ENCODE measurements around the gene SLC38A11. TPM values are rescaled to one million over a fixed set of nuclear protein-coding genes. Genes with fewer than 3 reads are reported as not detected.

Gene SLC38A11
- total RNA-seq, 1 donor from 2014 or later = 0.48 TPM

DNA sequence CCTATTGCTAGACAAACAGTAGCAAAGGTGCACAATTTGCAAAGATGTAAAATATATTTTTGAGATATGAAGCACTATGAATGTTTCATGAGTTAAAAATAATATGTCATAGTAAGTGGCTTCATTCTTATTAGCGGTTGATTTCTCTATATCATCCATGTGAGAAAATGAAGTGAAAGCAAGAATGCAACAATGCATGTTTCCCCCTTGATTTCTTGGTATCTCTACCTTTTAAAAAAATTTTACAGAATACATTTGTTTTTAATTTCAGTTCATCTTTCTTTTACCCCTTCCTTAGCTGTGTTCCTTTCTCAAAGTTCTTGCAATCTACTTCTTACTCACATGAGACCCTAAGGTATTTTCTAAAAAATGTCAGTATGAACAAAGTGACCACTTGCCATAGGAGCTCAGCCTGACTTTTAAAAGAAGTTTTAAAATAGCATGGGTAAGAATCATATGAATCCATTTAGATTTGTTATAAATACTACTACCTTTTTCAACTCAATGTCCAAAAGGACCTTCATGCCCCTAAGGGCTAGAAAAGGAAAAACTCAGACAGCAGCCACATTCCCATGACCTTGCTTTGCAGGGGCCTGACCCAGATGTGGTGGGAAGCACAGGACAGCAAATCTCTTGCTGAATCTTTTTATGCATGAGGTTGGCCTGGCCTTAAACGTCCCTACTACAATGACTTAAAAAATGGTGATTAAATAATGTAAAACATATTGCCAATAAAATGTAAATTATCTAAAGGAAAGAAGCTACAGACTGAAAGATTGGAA lies 14.8 kb upstream of the SLC38A11 start:
- no peak for ATAC-seq

DNA sequence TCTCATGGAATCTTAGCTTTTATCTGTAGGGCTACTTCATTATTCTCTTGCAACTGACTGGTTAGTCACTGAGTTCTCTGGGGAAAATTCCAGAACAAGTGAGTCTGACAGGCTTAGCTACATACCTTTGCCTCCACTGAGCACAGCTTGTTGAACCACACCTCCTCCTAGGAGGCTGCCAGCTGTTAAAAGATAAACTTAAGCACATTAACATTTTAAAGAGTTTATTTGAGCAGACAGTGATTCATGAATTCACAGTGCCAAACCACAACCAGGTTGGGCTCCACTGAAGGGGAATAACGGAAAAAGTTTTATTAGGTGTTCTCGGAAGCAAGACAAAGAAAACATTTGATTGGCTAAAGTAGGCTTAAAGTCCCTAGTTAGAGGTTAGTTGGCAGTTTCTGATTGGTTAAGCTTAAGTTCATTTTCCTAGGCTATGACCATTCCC lies 12.5 kb upstream of the SLC38A11 start:
- ATAC-seq = peak; percentile 99

DNA sequence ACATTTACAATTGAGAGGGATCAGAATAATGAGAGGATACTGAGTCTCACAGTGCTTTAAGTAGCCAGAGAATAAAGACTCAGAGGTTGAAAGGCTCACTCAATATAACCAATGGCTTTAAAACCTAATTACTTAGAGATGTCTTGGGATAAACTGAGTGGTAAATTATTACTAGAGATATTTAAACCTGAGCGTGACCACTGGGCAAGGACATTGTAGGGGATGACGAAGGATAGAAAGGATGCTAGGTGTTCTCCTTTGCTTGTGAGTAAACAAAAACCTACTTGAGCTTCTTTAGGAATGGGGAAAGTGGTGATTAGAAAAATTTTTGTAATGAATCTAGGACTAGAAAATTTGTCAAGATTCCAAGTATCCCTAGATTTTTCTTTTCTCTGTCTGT lies 12.0 kb upstream of the SLC38A11 start:
- ATAC-seq = no peak

DNA sequence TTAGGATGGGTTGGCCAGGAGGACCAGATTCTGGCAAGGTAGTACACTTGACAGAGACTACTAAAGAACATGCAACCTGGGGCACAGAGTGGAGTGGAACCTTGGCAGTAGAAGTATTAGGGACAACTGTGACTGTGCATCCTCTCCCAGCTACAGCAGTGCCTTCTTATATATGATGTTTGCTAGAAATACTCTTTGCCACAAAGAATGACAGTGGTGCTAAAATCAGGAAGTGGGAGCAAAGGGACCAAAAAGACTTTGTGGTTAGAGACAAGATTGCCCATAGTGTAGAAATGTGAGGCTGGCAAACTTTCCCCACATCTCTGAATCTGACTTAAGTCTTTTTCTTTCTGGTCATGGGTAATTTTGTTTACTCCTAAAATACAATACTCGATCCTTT lies 9.4 kb upstream of the SLC38A11 start:
- ATAC-seq = no peak

DNA sequence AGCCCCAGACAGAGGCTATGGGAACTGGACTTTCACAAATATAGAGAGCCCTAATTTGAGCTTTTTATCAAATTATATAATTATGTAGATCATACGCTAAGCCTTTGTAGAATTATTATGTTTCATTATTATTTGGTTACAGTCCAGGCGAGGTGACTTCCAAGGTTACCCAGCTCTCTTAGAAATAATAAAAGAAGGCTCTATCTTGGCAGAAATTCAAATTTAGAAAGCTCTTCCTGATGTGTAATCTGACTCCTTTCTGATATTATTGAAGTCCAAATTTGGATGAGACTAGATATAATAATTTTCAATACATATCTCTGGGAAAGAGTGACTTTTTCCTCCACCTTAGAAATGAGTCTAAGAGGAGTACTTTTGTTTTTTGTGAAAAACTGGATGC lies 4.8 kb upstream of the SLC38A11 start:
- ATAC-seq = no peak

DNA sequence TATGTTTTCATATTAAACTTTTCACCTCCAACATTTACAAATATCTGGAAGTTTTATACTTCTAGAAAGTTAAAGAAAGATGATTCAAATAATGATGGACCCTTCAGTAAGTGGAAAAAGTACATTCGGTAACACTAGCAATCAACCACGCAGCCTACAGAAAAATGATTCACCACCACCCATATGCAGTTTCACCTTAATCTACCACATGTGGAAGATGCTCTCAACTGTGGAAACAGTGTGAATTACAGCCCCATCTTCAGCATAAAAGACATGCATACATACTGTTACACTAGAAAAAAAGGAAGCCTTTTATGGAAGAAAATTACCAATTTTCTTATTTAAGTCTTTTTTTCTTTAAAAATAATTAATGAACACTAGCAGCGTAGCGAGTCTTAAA lies 1.1 kb downstream of the SLC38A11 start:
- ATAC-seq = no peak

DNA sequence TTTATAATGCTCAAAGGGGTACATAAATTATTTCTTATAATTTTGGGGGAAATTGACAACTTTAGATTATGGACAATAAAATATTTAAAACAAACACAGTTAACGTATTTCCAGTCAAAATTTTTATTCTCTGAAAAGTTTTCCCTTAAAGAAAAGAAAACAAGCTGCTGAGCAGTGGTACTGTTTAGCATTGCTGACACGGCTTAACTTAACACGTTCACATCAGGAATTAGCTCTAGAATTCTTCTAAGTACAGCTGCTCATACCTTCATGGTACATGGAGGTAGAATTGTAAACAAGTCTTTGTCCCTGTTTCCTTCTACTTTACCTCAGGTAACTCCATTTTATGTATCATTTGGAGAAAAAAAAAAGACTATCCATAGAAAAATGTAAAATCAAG lies 2.0 kb downstream of the SLC38A11 start:
- ATAC-seq = no peak

DNA sequence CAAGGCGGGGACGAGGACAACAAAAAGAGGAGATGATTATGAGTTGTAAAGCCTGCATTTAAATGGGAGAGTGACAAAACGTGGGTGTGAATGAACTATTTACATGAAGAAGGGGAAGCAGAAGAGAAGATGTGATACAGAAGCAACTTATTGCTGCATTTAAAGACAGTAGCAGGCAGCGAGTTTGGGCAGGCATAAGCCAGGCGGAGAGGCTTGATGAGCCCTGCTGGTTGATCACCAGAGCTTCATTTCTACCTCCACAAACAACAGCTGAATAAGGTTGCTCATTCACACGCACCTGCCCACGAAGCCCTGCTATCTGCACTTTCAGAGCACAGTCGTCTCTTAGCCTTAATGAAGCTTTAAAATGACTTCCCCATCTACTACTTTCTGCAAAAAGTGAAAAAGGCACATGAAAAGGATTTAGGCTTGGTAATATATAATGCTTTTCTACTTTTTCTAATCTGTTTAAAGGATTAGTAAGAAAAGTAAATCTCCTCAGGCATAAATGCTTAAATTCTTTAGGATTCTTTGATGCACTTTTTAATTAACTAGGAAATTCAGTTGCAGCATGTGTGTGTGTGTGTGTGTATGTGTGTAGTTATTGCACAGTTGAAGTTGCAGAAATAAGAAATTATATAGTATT lies 3.1 kb downstream of the SLC38A11 start:
- no peak for ATAC-seq

DNA sequence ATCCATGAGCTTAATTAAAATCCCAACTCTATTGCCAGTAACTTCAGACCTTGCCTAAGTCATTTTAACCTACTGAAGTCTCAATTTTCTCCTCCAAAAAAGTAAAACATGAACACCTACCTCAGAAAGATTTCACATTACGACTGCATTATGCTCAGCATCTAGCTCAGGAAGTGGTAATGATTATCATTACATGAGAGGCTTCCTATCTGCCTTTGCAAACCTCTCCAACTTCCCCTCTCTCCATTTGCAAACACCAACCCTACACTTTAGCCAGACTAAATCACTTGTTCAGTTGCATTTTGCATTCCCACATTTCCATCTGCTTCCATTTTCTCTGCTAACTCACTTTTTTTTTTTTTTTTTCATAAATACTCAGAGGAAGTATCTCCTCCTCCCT lies 6.8 kb downstream of the SLC38A11 start:
- no peak for ATAC-seq

DNA sequence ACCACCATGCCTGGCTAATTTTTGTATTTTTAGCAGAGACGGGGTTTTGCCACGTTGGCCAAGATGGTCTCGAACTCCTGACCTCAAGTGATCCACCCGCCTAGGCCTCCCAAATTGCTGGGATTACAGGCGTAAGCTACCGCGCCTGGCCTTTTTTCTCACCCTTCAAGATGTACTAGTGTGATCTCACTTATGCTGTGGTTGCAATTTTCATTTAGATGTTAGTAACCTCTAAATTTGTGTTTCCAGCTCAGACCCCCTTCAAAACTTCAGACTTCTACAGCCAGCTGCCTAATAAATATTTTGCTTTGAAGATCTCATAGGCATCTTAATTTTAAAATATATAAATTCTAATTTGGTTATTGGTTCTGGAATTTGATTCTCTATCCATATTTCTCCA lies 8.0 kb downstream of the SLC38A11 start:
- no peak for ATAC-seq

DNA sequence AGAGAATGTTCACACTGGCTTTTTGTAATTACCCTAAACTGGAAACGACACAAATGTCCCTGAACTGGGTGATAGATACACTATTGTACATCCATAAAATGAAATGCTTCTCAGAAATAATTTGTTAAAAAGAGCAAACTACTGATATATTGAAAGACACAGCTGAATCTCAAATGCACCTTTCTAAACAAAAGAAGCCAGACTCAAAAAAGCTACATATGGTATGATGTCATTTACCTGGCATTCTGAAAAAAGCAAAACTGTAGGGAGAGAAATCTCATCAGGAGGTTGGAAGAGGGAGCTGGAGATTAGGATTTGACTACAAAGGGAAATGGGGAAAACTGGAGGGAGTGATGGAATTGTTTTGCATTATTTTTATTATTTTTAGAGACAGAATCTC lies 12.0 kb downstream of the SLC38A11 start:
- no peak for ATAC-seq

DNA sequence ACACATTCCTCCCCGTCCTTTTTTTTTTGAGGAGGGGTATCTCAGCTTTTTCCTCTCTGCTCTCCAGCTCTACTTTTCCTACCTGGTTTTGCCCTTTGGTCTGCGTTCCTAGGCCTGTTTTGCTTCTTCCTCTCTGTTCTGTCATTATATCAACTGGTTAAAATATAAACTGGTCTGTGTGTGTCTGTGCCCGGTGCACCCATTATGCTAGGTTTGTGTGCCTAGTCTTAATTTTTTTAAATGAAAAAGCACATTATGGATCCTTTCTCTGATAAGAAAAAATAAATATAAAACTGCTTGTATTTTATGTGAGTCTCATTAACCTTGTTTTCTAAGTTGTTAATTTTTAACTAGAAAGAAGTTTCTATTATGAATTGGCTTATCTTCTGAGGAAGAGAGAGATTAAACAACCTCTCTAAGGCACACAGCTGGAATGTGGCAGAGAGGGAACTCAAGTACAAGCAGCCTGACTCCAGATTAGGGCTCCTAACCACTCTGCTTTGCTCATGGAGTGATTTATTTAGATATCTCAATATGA lies 17.4 kb downstream of the SLC38A11 start:
- ATAC-seq = no peak

DNA sequence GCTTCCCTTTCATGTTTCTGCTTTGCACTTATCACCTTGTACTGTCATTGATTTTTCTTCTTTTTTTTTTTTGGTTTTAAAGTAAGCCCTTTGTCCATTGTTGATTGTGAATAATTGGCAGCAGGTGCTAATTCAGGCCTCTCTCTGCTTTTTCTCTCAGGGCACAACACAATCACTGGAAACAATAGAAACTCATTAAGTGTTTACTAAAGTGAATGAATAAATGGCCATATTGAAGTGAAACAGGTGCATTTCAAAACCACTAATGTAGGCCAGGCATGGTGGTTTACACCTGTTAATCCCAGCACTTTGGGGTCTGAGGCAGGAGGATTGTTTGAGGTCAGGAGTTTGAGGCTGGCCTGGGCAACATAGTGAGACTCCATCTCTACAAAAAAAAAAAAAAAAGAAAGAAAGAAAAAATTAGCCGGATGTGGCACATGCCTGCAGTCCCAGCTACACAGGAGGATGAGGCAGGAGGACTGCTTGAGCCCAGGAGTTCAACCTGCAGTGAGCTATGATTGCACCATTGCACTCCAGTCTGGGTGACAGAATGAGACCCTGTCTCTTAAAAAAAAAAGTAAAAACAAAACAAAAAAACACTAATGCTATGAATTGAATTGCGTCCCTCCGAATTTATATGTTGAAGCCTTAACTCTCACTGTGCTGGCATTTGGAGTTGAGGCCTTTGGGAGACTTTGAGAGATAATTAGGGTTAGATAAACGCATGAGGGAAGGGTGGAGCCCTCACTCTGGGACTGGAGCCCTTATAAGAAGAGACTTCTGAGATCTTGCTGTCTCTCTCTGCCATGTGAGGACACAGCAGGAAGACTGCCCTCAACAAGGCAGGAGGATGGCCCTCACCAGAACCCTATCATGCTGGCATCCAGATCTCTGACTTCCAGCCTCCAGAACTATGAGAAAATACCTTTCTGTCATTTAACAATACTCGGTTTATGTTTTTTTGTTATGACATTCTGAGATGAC lies 19.9 kb downstream of the SLC38A11 start:
- no peak for ATAC-seq

DNA sequence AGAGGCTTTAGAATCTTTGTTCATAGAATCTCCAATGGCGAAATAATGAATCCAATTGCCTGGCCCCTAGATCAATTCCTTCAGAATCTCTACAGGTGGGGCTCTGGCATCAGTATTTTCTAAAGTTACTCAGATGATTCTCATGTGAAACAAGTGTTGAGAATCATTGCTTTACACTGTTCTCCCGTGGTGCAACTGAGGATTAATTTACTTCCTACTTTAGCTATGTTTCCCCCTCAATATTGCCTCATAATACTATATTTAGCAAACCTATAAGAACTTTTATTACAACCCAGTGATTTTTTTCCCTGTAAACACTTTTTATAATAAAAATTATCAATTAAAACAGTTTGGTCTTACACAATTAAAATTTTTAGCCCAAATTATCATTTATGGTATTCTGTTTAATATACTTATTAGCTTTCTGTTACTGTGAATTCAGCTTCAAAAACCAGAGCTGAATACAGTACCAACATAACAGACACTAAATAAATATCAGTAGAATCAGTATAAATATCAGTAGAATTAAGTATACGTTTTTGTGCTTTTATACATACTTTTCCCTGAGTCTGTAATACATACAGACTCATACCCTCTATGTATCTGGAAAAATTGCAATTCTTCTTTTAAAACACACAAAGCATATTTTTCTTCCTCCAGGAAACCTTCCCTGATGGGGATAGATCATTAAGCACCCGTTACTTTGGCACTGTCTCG lies 20.8 kb downstream of the SLC38A11 start:
- no peak for ATAC-seq

DNA sequence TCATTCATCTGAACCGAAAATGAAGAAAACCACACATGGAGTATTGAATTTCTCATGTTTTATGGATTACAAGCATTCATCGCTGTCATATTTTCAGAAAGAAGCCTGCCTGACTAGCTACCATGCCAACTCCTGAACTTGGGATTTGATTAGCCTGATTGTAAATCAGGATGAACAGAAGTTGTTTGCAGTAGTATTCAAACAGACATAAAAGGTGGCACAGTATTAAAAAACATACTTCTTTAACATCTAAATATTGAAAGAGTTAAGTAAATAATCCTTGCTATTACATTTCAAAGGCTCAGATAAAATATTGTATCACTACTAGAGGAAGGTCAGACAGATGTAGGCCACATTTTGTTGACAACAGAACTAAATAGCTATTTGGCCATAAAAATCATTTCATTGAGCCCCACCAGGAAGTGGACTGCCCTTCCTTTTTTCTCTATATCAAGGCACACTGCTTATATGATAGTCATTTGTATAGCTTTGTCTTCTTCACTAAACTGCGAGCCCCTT lies 21.6 kb downstream of the SLC38A11 start:
- ATAC-seq = no peak

DNA sequence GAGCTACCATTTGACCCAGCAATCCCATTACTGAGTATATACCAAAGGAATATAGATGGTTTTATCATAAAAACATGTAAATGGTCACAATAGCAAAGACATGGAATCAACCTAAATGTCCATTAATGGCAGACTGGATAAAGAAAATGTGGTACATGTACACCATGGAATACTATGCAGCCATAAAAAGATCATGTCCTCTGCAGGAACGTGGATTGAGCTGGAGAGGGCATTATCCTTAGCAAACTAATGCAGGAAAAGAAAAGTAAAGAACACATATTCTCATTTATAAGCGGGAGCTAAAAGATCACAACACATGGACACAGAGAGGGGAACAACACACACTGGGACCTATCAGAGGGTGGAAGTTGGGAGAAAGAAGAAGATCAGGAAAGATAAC lies 22.9 kb downstream of the SLC38A11 start:
- ATAC-seq = no peak

DNA sequence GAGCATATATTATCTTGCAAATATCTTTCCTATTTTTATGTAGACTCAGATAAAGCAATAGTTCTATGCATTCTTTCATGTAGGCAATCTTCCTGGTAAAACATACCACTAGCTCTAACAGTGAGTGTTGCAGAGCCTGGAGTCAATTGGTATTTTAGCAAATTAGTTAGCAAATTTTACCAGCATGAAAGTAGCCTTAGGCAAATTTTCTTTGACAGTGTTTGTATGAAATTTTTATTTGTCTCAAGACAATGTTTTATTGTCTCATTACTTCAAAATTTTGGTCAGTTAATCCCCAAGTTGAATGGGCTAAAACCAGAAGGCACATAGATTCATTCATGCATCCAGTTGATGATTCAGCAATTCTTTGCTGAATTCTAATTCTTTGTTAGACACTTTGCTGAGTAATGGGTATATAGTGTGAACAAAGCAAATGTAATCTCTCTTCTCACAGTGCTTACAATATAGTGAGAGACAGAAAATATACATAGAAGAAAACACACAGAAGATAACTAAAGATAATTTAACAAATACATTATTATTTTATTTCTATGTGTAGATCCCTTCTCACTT lies 27.1 kb downstream of the SLC38A11 start:
- ATAC-seq = peak; percentile 91

DNA sequence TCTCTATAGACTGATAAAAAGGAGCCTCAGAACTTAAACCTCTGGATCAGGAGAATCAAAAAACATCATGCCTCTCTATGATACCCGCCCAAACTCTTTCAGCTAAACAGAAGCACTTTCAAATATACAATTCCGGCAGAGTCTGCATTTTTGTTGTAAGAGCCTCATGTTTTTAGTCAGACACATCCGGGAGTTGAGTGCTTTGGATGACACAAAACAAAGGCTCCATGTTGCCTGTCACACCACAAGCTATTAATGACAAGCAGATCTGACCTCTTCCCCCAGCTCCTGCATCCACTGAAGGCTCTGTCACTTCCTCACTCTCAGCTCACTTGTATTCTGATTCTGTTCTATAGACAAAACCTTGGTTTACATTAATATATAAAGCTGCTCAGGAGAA lies 33.2 kb downstream of the SLC38A11 start:
- ATAC-seq = no peak

DNA sequence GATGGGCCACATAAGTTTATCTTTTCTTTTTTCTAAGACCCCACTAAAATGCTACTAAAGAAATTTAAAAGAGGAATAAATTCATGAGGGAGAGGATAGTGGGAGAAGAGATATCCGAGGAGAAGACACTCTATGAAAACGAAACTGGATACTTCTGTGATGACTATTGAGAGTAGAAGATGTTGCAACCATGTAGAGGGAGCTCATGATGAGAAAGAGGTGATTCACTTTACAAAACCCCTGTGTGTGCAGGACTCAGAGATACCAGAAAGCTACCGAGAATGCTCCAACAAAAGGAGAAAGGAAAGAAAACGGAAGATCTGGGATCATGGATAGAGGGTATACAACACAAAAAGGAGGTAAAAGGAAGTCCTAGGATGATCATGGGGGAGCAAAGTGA lies 34.9 kb downstream of the SLC38A11 start:
- ATAC-seq = peak; percentile 95

DNA sequence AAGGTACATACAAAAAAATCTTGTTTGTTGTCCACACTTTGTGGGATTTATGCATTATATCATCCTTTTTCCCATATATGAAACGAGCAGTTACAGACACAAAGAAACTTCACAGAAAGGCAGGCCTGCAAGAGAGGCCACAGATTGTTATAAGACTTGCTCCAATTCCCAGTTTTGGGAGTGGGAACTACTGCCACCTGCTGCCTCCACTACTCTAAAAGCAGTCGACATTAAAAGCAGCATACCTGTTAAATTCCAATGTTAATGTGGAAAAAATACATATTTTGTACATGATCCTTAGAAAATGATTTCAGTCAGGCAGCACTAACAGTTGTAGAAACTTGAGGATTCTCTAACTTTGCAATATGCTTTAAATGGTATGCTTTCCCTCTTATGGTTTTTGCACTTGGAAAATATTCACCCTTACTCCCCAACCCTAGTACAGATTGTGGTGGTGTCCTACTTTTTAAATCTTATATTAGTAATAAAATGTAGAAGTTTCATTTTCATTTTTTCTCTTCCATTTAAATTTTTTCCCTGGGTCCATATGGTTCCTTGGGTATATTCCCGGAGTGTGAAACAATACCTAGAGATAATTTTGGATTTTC lies 37.9 kb downstream of the SLC38A11 start:
- no peak for ATAC-seq

DNA sequence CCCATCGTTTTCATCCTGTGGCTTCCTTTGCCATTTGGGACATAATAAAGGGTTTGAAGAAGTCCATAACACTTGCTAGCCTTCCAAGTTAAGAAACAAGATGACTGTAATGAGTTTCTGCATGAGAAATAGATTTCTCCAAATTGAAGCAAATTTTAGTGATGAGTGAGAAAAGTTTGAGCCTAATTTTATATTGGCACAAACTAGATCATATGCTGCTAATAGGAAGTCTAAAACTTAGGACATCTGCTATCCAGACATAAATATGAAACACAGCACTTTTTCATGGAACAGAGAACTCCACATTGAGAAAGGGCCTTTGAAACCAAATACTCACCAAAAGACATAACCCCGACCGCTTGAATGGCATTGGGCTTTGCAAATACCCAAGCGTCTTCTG lies 39.8 kb downstream of the SLC38A11 start:
- no peak for ATAC-seq
